ENCODE results near the gene PRM2.

PRM2 gene

DNA sequence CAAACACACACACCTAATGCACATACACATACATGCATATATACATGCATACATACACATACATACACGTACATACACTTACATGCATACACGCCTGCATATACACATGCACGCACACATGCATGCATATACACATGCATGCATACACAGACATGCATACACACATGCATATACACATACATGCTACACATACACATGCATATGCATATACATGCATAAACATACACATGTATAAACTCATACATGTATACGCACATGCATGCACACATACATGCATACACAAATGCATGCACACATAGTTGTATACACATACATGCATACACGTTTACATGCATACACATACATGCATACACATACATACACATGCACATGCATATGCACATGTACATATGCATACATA lies 45.4 kb upstream of the PRM2 start:
- Histone ChIP-seq H3K27me3 (ENCODE audit: control insufficient read depth, insufficient read depth, low read length) (no peaks in the 10 kb centered on the region), H3K36me3 (ENCODE audit: control insufficient read depth, insufficient read depth, low read length) (no peaks in the 10 kb centered on the region), H3K4me2 (ENCODE audit: low read length) (no peak overlapping the region), H3K27ac (no peak overlapping the region), H3K4me3 (ENCODE audit: low read depth, low read length) (no peak overlapping the region), H3K4me1 (no peaks in the 10 kb centered on the region), H3K79me2 (no peaks in the 10 kb centered on the region), H3K9me3 (ENCODE audit: control insufficient read depth, low read length) (no peaks in the 10 kb centered on the region), H2AFZ (no peak overlapping the region), H3K9ac (no peak overlapping the region)
- TF ChIP-seq, protein P1, sequence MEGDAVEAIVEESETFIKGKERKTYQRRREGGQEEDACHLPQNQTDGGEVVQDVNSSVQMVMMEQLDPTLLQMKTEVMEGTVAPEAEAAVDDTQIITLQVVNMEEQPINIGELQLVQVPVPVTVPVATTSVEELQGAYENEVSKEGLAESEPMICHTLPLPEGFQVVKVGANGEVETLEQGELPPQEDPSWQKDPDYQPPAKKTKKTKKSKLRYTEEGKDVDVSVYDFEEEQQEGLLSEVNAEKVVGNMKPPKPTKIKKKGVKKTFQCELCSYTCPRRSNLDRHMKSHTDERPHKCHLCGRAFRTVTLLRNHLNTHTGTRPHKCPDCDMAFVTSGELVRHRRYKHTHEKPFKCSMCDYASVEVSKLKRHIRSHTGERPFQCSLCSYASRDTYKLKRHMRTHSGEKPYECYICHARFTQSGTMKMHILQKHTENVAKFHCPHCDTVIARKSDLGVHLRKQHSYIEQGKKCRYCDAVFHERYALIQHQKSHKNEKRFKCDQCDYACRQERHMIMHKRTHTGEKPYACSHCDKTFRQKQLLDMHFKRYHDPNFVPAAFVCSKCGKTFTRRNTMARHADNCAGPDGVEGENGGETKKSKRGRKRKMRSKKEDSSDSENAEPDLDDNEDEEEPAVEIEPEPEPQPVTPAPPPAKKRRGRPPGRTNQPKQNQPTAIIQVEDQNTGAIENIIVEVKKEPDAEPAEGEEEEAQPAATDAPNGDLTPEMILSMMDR (IDR thresholded peaks at IDR 0.05) = no peak

DNA sequence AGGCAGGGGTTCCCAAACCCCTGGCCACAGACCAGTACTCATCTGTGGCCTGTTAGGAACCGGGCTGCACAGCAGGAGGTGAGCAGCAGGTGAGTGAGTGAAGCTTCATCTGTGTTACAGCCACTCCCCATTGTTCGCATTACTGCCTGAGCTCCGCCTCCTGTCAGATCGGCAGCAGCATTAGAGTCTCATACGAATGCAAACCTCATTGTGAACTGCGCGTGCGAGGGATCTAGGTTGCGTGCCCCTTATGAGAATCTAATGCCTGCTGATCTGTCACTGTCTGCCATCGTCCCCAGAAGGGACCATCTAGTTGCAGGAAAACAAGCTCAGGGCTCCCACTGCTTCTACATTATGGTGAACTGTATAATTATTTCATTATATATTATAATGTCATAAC lies 43.9 kb upstream of the PRM2 start:
- Histone ChIP-seq H3K27me3 (ENCODE audit: control insufficient read depth, insufficient read depth, low read length) (no peaks in the 10 kb centered on the region), H3K9me3 (ENCODE audit: control insufficient read depth, low read length) (no peaks in the 10 kb centered on the region), H3K4me2 (ENCODE audit: low read length) (no peak overlapping the region), H3K9ac (no peak overlapping the region), H3K36me3 (ENCODE audit: control insufficient read depth, insufficient read depth, low read length) (no peaks in the 10 kb centered on the region), H3K79me2 (no peaks in the 10 kb centered on the region), H3K4me1 (no peaks in the 10 kb centered on the region), H3K4me3 (ENCODE audit: low read depth, low read length) (no peak overlapping the region), H2AFZ (no peak overlapping the region), H3K27ac (no peak overlapping the region)
- TF ChIP-seq, protein P1 (IDR thresholded peaks at IDR 0.05) = no peak

DNA sequence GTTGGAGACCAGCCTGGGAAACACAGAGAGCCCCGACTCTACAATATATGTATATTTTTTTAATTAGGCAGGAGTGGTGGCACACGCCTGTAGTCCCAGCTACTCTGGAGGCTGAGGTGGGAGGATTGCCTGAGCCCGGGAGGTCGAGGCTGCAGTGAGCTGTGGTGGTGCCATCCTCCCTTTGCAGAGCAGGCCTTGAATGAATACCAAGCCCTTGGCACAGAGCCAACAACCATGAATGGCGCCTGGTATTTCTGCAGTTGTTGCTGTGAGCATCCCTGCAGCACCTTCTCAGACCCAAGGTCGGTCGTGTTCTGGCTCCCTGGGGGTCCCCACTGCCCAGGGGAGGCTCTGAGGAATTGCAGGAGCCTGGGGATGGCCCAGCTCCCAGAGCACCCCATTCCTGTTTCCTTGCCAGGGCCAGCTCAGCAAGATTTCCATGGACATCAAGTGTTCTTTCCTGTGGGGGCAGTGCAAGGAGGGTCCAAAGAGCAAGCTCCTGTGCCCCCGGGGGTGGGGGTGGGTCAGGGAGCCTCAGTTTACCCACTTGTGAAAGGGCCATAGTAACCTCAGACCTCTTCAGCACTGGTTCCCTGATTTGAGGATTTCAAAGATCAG lies 43.4 kb upstream of the PRM2 start:
- no peaks in the 10 kb centered on the region for H3K79me2 ChIP-seq
- H3K9me3 ChIP-seq (ENCODE audit: control insufficient read depth, low read length) = no peaks in the 10 kb centered on the region
- H3K36me3 ChIP-seq (ENCODE audit: control insufficient read depth, insufficient read depth, low read length) = no peaks in the 10 kb centered on the region
- H3K4me2 ChIP-seq (ENCODE audit: low read length) = no peak overlapping the region
- H3K9ac ChIP-seq = no peak overlapping the region
- no peaks in the 10 kb centered on the region for H3K27me3 ChIP-seq (ENCODE audit: control insufficient read depth, insufficient read depth, low read length)
- no peak overlapping the region for H3K4me3 ChIP-seq (ENCODE audit: low read depth, low read length)
- H2AFZ ChIP-seq = no peak overlapping the region
- TF ChIP-seq, protein P1 (IDR thresholded peaks at IDR 0.05) = no peak
- H3K4me1 ChIP-seq = no peaks in the 10 kb centered on the region
- no peak overlapping the region for H3K27ac ChIP-seq

DNA sequence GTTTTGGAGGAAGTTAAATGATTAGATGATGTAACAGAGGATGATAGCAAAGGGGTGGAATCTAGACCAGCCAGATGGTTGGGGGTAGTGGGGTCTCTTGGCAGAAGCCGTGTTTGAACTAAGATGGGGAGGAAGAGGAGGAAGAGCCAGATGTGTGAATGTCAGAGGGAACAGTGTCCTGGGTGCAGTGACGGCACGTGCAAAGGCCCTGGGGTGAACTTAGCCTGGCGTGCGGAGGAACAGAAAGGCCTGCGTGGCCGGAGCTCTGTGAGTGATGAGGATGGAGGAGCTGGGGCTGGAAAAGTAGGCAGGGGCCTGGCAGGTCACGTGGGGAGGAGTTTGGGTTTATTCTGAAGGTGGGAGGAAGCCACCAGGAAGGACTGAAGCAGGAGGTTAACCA lies 42.5 kb upstream of the PRM2 start:
- Histone ChIP-seq H3K4me2 (ENCODE audit: low read length) (no peak overlapping the region), H3K36me3 (ENCODE audit: control insufficient read depth, insufficient read depth, low read length) (no peaks in the 10 kb centered on the region)
- TF ChIP-seq, protein P1 (IDR thresholded peaks at IDR 0.05) = no peak

DNA sequence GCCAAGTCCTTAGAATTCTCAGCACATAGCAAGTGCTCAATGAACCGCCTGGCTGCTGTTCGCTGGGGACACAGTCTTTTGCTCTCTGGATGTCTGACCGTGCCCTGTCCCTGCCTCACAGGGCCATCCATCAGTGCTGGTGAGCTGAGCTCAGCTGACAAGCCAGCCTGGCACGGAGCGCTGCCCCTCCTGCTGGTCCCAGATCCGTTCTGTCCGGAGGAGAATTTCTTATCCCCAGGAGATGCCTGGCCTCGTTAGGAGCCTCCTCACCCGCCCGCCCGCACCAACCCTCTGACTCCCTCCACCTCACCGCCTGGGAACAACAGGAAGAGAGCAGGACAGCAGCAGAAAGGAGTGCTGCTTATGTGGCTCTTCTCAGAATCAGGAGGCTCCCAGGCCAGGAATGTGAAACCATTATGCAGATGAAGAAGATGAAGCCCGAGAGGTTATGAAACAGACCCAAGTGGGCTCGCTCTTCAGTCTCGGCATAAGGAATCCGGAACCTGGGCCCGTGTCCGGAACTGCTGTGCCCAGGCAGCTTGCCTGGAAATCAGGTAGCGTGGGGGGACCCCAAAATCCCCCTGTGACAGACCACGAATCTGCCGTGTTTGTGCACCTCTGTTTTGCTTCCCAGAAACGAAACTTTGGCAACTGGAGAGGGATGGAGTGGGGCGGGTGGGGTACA lies 40.2 kb upstream of the PRM2 start:
- Histone ChIP-seq H3K9ac (no peak overlapping the region), H3K27me3 (ENCODE audit: control insufficient read depth, insufficient read depth, low read length) (no peaks in the 10 kb centered on the region), H3K9me3 (ENCODE audit: control insufficient read depth, low read length) (no peaks in the 10 kb centered on the region), H2AFZ (no peak overlapping the region), H3K36me3 (ENCODE audit: control insufficient read depth, insufficient read depth, low read length) (no peaks in the 10 kb centered on the region), H3K27ac (no peak overlapping the region), H3K4me1 (peaks cover 4% of the 10 kb centered on the region), H3K4me3 (ENCODE audit: low read depth, low read length) (no peak overlapping the region), H3K4me2 (ENCODE audit: low read length) (no peak overlapping the region), H3K79me2 (no peaks in the 10 kb centered on the region)
- TF ChIP-seq, protein P1 (IDR thresholded peaks at IDR 0.05) = no peak

More for the DNA sequence above, 42.5 kb upstream of the PRM2 start:
- H3K79me2 ChIP-seq = no peaks in the 10 kb centered on the region
- H2AFZ ChIP-seq = no peak overlapping the region
- no peak overlapping the region for H3K9ac ChIP-seq
- H3K27ac ChIP-seq = no peak overlapping the region
- H3K27me3 ChIP-seq (ENCODE audit: control insufficient read depth, insufficient read depth, low read length) = no peaks in the 10 kb centered on the region
- no peaks in the 10 kb centered on the region for H3K9me3 ChIP-seq (ENCODE audit: control insufficient read depth, low read length)
- H3K4me3 ChIP-seq (ENCODE audit: low read depth, low read length) = no peak overlapping the region
- H3K4me1 ChIP-seq = no peaks in the 10 kb centered on the region
